GM19438 (cell line): ENCODE measurements around the gene FBXL2.
"Not testable (repeated sequence)": the region's sequence is repeated elsewhere in the genome, so short reads cannot be mapped to it uniquely, and the experiment has no call there.

Experiments
- ATAC-seq: cut with Tn5 transposase; IDR thresholded peaks from one replicate; pipeline ENCODE4 v1.9.1; 2021; ENCODE audit warnings: low read depth; ENCODE audit not compliant: unreplicated experiment

FBXL2 gene

GRCh38 chr3:33380653-33381052 is 103.4 kb downstream of the FBXL2 start:
- ATAC-seq, result no peak

GRCh38 chr3:33383951-33384350 is 106.7 kb downstream of the FBXL2 start:
- ATAC-seq, result no peak

- no peak for ATAC-seq
Observed at GRCh38 chr3:33385423-33385822, 108.2 kb downstream of the FBXL2 start.

GRCh38 chr3:33386631-33387030 is 109.4 kb downstream of the FBXL2 start:
- ATAC-seq, result no peak

GRCh38 chr3:33388374-33389100 is 111.3 kb downstream of the FBXL2 start:
- ATAC-seq, result no peak

- no peak for ATAC-seq
Observed at GRCh38 chr3:33389908-33390307, 112.7 kb downstream of the FBXL2 start.

- no peak for ATAC-seq
Observed at GRCh38 chr3:33391255-33391995, 114.2 kb downstream of the FBXL2 start.

- no peak for ATAC-seq
Observed at GRCh38 chr3:33392144-33392543, 114.9 kb downstream of the FBXL2 start.

GRCh38 chr3:33392703-33393125 is 115.5 kb downstream of the FBXL2 start:
- ATAC-seq, result no peak

GRCh38 chr3:33394403-33395054 is 117.3 kb downstream of the FBXL2 start:
- ATAC-seq, result no peak

GRCh38 chr3:33395900-33396299 is 118.7 kb downstream of the FBXL2 start:
- no peak for ATAC-seq

- ATAC-seq, result no peak
Observed at GRCh38 chr3:33398410-33398809, 121.2 kb downstream of the FBXL2 start.

GRCh38 chr3:33401781-33402180 is 124.5 kb downstream of the FBXL2 start:
- no peak for ATAC-seq

- no peak for ATAC-seq
Observed at GRCh38 chr3:33402936-33403335, 125.7 kb downstream of the FBXL2 start.

GRCh38 chr3:33403756-33404155 is 126.5 kb downstream of the FBXL2 start:
- no peak for ATAC-seq

GRCh38 chr3:33410816-33411215 is 133.6 kb downstream of the FBXL2 start:
- ATAC-seq, result not testable (repeated sequence)

GRCh38 chr3:33417066-33417673 is 139.9 kb downstream of the FBXL2 start:
- no peak for ATAC-seq

GRCh38 chr3:33419948-33420347 is 142.7 kb downstream of the FBXL2 start:
- no peak for ATAC-seq

- no peak for ATAC-seq
Observed at GRCh38 chr3:33420966-33421365, 143.7 kb downstream of the FBXL2 start.

GRCh38 chr3:33424606-33425452 is 147.6 kb downstream of the FBXL2 start:
- ATAC-seq, result no peak
